ENCODE measurements around the gene CETN3.

Gene CETN3

DNA sequence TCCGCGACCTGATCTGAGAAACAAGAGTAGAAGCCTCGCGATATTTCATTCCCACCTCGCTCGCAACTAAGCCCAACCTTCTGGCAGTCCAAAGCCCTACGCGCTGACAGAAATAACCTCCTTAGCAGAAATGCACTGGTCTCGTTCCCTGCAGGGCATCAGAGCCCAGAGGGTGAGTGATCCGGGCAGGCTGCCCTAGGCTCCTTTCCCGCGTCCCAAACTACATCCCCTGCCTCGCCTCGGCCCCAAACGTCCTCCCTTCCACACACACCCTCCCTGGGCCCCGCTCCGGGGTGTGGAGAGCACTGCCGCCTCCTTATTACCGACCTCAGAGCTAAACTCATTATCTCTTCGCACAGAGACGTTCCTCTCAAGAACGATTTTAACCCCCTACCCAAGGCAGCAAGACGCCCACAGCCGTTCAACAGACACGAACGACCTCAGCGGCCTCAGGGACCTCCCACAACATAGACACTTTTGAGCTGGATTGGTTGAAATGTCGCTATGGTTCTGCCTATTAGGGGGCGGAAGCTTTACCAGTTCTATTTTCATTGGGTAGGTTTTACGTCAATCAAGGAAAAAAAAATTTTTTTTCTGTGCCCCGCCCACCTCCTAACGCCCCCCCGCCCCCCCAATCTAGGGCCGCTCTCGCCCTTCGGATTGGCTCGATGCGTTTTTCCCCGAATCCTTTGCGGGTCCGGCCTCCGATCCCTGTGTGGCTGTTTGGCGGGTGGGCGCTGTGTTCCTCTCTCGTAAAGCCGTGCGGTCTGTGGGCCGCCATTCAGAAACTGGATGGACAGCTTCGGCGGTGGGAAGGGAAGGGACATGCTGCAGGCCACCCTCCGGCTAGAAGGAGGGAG is at the start of gene CETN3:
CETN3 (minus strand) TSS at position 439 of the 860 bp plus-strand sequence; CDS start at position 344, 95 bp downstream.
- DNase-seq (ENCODE audit: insufficient read length, low spot score) (peak; percentile 42), FAIRE-seq (peak; percentile 99)

DNA sequence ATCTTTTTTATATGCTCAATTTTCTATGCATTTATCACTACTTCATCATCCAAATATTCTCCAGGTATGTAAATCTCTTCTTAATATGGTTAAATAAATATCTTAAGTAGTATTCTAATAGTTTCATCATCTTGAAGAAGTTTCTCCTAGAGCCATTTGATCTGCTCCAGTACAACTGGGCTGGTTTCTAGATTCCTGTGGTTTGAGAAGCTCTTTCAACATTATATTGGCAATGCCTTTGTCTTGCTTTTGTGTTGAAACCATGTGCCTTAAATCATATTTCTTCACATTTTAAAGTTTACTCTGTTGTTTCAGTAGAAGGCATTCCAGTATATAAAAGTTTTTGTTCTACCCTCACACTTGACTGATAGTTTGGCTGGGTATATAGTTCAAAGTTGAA is 37.4 kb upstream of the CETN3 start:
- FAIRE-seq, result no peak
- no peak for DNase-seq (ENCODE audit: insufficient read length, low spot score)

DNA sequence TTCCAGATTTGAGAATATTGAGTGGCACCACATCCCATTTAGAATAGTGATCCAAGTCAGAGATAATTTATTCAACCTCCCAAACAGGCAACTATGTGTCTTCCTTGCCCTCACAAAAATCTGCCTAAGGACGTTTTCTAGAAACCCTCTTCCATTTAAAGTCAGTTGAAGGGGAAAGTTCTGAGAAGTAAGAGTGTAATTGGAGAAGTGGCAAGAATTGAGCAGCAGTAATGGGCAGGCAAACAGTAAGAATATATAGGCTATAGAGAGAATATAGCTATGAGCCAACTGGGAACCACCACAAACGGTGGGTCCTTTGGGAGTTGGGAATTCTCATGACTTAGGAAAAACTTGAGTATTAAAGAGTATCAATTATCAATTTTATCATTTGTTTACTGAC is 31.1 kb upstream of the CETN3 start:
- no peak for DNase-seq (ENCODE audit: insufficient read length, low spot score)
- FAIRE-seq, result no peak

DNA sequence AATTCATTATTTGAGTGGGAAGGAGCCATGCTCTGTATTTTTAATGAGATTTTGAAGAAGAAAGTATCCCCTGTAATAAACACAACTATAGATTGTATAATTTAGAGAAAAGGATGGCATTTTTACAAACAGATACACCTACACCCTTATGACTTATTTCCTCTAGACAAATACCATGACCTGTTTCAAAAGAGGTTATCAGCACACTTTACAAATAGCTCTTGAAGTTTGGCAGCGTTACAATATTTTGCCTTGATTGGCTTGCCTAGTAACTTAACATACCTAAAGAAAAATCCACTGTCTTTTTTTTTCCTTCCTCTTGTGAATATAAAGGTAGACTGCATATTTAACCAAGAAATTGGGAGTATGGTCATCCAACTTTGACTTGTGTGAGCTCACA is 28.5 kb upstream of the CETN3 start:
- no peak for DNase-seq (ENCODE audit: insufficient read length, low spot score)
- no peak for FAIRE-seq

DNA sequence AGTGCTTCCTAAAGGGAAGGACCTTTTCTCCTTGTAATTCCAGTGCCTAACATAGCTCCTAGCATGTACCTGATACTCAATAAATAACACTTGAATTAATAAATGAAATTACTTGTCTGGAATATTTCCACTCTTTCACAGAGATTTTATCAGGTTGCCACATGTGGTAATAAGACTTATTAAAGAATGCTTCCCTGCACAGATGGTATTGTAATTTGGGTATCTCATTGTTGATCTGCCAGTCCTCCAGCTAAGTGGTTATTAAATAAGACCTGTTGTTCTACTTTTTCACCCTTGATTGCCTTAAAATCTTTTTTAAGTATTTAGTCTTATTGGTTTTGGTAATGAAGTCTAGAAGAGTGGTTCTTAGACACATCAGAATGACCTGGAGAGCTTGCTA is 28.1 kb upstream of the CETN3 start:
- DNase-seq (ENCODE audit: insufficient read length, low spot score), result no peak

DNA sequence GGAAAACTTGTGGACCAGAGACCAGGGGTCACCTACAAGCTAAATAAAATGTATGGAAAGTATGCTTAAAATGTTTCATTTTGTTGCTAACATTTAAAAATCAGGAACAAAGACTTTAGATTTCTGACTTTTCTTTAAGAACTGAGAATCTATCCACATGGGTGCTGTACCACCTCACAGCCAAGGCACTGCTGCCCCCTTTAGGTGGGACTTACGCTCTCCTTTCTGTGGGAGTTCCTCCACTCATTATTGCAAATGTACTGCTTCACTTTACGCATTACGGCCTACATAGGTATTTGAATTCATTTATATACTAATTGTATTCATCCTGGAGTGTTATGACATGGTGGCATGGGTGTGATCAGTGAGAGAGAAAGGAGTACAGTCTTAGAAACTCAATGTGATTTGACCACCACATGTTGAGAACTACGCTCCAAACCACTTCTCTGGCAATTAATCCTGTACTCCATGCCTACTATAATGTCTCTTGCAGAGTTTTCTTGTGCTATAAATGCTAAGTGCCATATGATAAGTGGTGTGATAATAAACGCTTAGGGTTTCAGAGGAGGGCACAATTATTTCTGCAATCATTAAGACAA is 24.7 kb upstream of the CETN3 start:
- FAIRE-seq, result no peak
- no peak for DNase-seq (ENCODE audit: insufficient read length, low spot score)

More for the DNA sequence above, 28.1 kb upstream of the CETN3 start:
- no peak for FAIRE-seq

DNA sequence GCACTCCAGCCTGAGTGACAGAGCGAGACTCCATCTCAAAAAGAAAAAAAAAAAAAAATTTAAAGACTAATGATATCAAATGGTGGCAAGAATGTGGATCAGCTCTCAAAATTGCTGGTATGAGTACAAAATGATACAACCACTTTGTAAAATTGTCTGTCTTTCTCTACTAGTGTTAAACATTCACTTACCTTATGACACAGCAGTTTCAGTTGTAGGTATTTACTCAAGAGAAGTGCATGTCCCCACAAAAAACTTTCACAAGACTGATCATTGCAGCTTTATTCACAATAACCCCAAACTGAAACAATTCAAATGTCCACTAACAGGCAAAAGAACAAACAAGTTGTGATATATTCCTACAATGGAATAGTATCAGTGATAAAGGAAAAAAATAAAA is 14.7 kb upstream of the CETN3 start:
- DNase-seq (ENCODE audit: insufficient read length, low spot score), result no peak
- FAIRE-seq, result peak; percentile 11

DNA sequence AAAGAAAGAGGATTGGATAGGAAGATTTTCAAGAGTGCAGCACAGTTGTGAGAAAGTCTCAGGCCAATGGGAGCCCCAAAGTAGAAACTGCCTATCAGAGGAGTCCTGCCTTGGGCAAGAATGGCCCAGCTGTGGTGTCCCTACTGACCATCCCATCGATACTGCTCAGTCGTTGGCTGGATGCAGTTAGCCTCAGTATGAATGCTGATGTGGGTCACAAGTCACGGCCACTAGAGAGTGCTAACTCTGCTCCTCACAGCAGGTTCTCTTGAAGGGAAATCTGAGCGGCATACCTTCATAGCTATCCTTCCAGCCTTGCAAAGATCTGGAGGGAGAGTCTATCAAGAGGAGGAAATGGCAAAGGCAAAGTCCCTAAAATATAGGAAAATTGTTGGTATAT is 11.6 kb upstream of the CETN3 start:
- DNase-seq (ENCODE audit: insufficient read length, low spot score), result no peak

DNA sequence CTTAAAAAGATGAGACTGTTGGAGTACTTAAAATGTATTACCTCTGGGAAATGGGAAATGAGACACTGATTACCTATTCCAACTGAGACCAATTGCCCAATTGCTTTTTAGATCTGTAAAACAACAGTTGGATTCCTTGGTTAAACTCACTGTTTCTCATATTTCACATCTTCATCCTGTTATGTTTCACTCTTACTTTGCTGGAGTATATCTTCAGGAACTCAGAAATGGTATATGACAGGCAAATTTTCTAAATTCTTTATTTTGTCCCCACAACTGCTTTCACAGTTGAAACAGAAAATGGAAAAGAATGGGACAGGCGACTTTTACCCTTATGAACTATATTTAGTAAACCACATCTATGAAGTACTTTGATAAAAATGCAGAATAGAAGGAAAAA is 8.7 kb upstream of the CETN3 start:
- peak; percentile 28 for FAIRE-seq

More for the DNA sequence above, 11.6 kb upstream of the CETN3 start:
- FAIRE-seq, result no peak

DNA sequence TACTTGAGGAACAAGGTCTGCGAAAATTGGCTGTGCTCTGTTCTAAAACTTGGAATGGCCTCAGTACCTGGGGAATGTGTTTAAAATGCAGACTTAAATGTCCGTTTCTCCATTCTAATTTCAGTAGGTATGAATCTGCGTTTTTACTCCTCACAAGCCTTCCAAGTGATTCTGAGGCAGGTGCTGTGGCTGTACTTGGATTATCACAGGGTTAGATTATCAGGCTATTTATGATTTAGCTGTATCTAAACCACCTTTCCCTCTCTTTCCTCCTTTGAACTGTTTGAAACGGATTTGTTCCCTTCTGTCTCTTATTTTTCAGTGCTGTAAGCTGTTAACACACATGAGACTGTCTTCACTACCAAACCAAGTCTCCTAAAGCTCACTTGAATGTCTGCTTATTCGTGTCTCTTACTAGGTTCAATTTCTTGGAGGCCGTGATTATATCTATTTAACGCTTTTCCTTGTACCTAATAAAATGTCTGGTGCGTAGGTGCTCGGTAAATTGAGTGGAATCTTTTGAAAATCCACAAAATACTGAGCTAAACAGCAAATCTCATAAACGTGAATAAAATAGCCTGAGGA is 714 bp upstream of the CETN3 start:
- no peak for FAIRE-seq
- no peak for DNase-seq (ENCODE audit: insufficient read length, low spot score)

More for the DNA sequence above, 8.7 kb upstream of the CETN3 start:
- DNase-seq (ENCODE audit: insufficient read length, low spot score), result no peak

DNA sequence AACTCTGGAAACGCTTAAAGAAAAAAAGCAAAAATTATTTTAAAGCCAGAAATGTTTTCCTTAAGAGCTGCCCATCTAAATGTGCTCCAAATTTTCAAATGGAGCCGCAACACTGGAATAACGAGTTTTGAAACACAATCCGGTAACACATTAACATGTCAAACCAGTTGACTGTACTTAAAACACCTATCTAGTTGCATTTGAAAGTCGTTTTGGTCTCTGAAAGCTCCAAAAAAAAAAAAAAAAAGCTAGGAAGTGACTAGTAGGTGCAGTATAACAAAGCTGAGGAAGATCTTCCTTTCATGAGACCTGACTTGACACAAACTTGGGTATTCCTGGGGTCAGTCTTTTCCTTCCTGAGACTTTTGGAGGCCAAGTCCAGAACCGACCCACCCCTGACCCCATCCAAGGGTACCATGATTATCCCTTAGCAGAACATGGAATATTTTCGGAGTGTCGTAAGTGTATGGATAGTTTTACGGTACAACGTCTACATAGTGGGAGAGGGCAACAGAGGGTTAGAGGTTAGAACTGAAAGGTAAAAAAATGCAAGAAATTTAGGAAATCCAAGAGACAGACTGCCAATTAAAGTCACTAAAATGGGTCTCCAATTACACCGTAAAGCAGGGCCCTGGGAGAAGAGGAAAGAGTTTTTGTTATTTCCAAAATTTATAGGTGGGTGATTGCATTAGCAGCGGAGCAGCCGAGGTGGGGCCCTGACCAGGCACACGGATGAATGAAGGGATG is 812 bp downstream of the CETN3 start:
- DNase-seq (ENCODE audit: insufficient read length, low spot score), result no peak
- no peak for FAIRE-seq

DNA sequence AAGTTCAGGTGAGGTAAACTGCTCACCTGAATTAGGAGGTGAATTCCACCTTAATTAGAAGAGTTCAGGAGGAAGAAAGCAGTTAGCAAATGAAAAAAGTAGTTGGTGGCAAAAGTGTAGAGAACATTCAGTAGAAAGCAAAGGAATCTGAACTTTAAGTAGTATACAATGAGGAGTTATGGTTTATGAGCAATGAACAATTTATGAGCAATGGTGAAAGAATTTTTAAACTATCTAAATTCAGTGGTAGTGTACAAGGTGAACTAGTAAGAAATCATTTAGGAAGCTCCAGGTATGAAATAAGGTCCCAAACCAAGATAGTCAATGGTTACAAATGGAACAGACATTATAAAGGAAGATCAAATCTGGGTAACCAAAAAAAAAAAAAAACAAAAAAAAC is 3.1 kb downstream of the CETN3 start:
- FAIRE-seq, result no peak
- no peak for DNase-seq (ENCODE audit: insufficient read length, low spot score)

DNA sequence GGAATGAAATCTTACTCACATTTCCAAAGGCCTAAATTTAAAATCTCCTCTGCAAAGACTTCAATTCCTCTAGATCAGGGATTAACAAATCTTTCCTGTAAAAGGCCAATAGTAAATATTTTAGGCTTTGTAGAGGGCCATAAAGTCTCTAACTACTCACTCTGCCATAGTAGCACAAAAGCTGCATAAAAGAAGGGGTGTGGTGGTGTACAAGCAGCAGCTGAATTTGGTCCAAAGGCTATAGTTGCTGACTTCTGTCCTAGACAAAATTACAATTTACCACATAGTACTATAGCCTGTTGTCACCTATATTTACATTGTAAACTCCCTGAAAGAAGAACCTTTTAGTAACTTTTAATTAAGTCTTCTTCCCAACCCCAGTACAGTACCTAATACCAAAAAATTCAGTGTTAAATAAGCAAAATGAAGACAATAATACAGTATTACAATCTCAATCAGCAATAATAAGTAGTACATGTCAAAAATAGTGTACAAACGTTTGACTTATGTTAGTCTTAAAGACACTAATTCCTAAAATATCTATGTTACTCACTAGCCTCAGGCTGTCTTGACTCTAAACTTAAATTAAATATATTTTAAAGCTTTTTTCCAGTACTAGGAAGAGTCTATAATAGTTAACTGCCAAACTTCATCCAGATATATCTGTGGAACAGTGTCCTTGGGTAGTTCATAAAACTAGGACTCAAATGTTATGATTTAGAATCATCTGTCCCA is 6.9 kb downstream of the CETN3 start:
- no peak for FAIRE-seq
- no peak for DNase-seq (ENCODE audit: insufficient read length, low spot score)

DNA sequence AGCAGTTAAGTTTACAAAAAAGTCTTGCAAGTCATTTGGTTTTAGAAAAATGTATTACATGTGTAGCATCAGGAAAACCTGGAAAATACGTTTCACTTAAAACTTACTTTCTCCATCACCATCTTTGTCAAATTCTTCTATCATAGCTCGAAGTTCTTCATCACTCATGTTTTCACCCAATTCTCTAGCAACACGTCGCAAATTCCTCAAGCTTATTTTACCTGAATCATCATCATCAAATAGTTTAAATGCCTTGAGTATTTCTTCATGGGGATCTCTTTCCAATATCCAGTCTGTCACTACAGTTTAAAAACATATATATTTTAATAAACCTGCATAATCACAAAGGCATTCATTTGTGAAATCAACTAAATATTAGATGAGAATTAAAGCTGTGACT is 10.3 kb downstream of the CETN3 start:
- DNase-seq (ENCODE audit: insufficient read length, low spot score) (no peak), FAIRE-seq (no peak)

DNA sequence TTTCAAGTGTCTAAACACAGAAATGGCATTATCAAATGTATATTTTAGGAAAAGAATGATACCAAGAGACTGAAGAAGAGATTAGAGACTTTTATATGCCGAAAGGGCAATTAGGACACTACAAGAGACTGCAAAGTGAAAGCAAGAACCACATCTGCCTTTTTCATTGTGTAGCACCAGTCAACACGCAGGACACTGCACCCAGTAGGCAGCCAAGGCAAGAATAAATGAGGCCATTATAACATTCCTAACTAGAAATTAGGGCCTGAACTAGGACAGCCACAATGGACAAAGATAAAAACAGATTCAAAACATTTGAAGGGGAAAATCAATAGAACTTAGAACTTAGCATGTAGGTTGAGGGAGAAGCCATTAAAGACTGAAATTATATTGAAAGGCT is 10.8 kb downstream of the CETN3 start:
- FAIRE-seq, result no peak
- DNase-seq (ENCODE audit: insufficient read length, low spot score), result no peak

DNA sequence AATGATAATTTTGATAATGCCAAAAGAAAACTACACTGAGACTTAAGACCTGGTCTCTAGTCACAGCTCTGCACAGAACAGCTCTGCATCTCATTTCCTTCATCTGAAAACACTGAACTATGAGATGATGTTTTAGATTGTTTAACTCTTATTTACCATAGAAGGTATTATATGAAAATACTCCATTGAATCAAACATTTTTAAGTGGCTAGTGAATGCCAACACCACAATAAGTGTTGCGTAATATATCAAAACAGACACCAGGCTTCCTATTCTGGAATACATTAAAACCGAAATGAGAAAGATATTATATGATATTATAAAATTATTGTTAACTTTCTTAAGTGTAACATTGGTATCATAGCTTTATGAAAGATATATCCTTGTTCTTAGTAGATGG is 14.6 kb downstream of the CETN3 start:
- FAIRE-seq, result no peak
- no peak for DNase-seq (ENCODE audit: insufficient read length, low spot score)

DNA sequence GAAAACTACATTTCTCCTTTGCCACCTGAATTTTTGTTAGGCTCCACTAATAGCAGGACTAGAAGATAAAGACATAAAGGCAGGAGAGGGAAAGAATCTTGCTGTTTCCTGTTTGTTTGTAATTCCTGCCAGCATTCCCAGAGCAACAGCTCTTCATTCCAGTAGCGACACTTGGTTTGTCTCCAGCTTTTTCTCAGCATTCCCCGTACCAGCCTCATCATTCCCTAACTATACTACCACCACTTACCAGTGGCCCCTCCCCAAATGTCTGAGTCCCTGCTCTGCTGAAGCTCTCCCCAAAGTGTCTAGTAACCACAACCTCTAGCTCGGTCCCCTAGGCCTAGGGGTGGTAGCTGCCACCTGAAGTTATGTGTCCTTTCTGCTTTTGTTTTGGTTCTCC is 18.6 kb downstream of the CETN3 start:
- FAIRE-seq, result no peak
- no peak for DNase-seq (ENCODE audit: insufficient read length, low spot score)

DNA sequence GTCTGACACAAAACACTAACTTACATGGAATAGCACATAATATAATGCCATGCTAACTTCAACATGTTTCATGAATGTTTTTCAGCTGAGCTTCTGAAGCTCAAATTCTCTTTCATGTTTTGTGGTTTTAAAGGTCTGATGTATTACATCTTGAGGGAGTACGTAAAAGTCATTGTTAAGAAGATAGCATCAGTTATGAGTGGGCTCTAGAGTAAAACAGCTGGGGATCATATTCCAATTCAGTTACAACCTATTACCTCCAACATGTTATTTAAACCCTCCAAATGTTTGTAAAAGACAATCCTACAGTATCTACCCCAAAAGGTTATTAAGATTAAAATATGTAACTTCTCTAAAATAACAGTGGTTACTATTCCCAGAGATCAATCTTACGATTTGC is 19.2 kb downstream of the CETN3 start:
- peak; percentile 28 for FAIRE-seq
- no peak for DNase-seq (ENCODE audit: insufficient read length, low spot score)

DNA sequence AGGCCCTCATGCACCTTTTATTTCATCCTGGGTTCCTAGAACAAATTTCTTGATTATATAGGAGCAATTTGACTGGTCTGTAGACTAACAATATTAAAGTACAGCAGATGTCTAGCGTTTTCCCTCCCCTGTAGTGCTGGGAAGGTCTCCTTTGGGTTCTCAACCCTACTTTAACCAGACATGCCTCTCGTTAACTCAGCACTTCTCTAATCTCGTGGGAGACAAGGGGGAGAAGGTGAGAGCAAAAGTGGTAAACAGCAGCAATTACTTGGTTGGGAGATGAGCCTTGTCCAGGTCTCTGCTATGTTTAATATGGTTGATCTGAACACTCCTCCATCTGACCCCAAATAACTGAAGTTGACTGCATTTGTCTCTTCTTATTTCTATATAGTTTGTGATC is 22.0 kb downstream of the CETN3 start:
- no peak for FAIRE-seq
- no peak for DNase-seq (ENCODE audit: insufficient read length, low spot score)

DNA sequence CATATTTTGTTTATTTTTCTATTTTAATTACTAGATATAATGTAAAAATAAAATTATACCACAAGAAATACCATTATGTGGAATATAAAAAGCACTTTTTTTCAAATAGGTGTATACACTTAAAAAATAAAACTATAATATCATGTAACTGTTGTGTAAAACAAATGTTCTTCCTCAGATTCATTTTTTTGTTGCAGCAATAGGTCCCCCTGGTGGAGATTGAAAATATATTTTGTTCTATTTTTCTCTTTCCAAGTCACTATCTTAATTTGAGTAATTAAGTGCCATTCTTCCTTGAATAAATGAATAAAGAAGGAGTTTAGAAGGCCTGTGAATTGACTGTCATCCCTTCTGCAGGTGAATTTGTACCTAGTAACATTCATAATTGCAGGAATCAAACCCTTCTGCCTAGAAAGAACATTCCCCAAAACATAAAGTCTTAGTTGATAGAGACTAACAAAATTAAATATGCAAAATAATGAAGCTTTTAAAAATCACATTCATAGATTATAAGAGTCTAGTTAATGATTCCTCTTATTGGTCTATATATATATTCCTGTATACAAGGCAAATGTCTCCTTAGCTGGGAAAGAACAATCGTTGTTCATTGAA is 23.4 kb downstream of the CETN3 start:
- FAIRE-seq, result peak; percentile 54
- no peak for DNase-seq (ENCODE audit: insufficient read length, low spot score)

Data from GM19239 (cell line).